Naive B cell (primary cell): ENCODE measurements around the gene MYH9. TPM values are rescaled to one million over a fixed set of nuclear protein-coding genes. Genes with fewer than 3 reads are reported as not detected.

Experiments used
- ATAC-seq, 2 donors: fragments of 150-1000 bp; cut with Tn5 transposase; 2 replicates each; pipeline ENCODE4 v1.10.0; 2021; ENCODE audit warnings: low read depth in 2 of 2, mild to moderate bottlenecking in 2 of 2, moderate library complexity in 2 of 2
- DNase-seq: peaks from one replicate; pipeline ENCODE4 v3.0.0; 2022
- H3K27ac Mint-ChIP-seq, 6 donors: one replicate each; pipeline ENCODE4 v1.8.0; 2020 to 2022; ENCODE audit warnings: mild to moderate bottlenecking in 6 of 6, mixed read lengths in 6 of 6, moderate library complexity in 5 of 6, inconsistent platforms in 2 of 6
- H3K27me3 Mint-ChIP-seq, 3 donors: one replicate each; pipeline ENCODE4 v1.8.0; 2021 to 2022; ENCODE audit warnings: mixed read lengths in 3 of 3, mild to moderate bottlenecking in 1 of 3
- H3K36me3 Mint-ChIP-seq, 2 donors: one replicate each; pipeline ENCODE4 v1.8.0; 2020 to 2022; ENCODE audit warnings: mixed read lengths in 2 of 2, inconsistent platforms in 1 of 2, mild to moderate bottlenecking in 1 of 2
- H3K4me1 Mint-ChIP-seq, 3 donors: one replicate each; pipeline ENCODE4 v1.8.0; 2020 to 2022; ENCODE audit warnings: mixed read lengths in 3 of 3, inconsistent platforms in 1 of 3, mild to moderate bottlenecking in 1 of 3, moderate library complexity in 1 of 3
- H3K4me3 Mint-ChIP-seq, 8 donors: one replicate each; pipeline ENCODE4 v1.8.0; 2020 to 2022; ENCODE audit warnings: mild to moderate bottlenecking in 8 of 8, mixed read lengths in 8 of 8, moderate library complexity in 8 of 8, inconsistent platforms in 2 of 8
- H3K9me3 Mint-ChIP-seq, 7 donors: one replicate each; pipeline ENCODE4 v1.8.0; 2020 to 2022; ENCODE audit warnings: mixed read lengths in 7 of 7, mild to moderate bottlenecking in 5 of 7, inconsistent platforms in 2 of 7, moderate library complexity in 1 of 7
- polyA plus RNA-seq, 6 donors: library from polyadenylated mRNA; unstranded; fragments of 300-500 nt; fragmentation: Illumina TruSeq; gene quantifications; one replicate each; pipeline ENCODE4 v1.2.3, GENCODE V29; 2021; ENCODE audit warnings: low read depth in 6 of 6

The MYH9 gene
- polyA plus RNA-seq, 6 donors from 2014 or later = 17.3 to 255 (median 64.5) TPM

GRCh38 chr22:36364255-36365019 lies 23.3 kb downstream of the MYH9 start:
- H3K4me1 Mint-ChIP-seq = peaks cover 75 to 94% (median 91%) of the 10 kb centered on the region in 3 donors
- no peak for DNase-seq
- no peaks in the 10 kb centered on the region for H3K9me3 Mint-ChIP-seq
- peak overlapping the region; percentile 80 to 92 (median 90) for H3K27ac Mint-ChIP-seq
- peak overlapping the region in 7 of 8 donors; percentile 61 to 77 (median 76) for H3K4me3 Mint-ChIP-seq
- H3K36me3 Mint-ChIP-seq = peaks cover 0 to under 1% of the 10 kb centered on the region in 2 donors
- H3K27me3 Mint-ChIP-seq = no peaks in the 10 kb centered on the region
- ATAC-seq = no peak

- Mint-ChIP-seq H3K9me3 (no peaks in the 10 kb centered on the region), H3K36me3 (peaks cover 0 to 8% of the 10 kb centered on the region in 2 donors), H3K4me3 (peak overlapping the region in 7 of 8 donors; percentile 65 to 82 (median 75)), H3K4me1 (peaks cover 76 to 94% (median 91%) of the 10 kb centered on the region in 3 donors), H3K27me3 (no peaks in the 10 kb centered on the region), H3K27ac (peak overlapping the region; percentile 80 to 95 (median 88))
- DNase-seq (no peak), ATAC-seq (no peak)
Observed at GRCh38 chr22:36363349-36363981, 24.3 kb downstream of the MYH9 start.

GRCh38 chr22:36362932-36363331 lies 24.8 kb downstream of the MYH9 start:
- no peak for ATAC-seq
- peaks cover 0 to 8% of the 10 kb centered on the region in 2 donors for H3K36me3 Mint-ChIP-seq
- H3K27me3 Mint-ChIP-seq = no peaks in the 10 kb centered on the region
- H3K27ac Mint-ChIP-seq = peak overlapping the region; percentile 83 to 95 (median 90)
- peak overlapping the region in 6 of 8 donors; percentile 65 to 82 (median 74) for H3K4me3 Mint-ChIP-seq
- peaks cover 75 to 94% (median 91%) of the 10 kb centered on the region in 3 donors for H3K4me1 Mint-ChIP-seq
- no peaks in the 10 kb centered on the region for H3K9me3 Mint-ChIP-seq
- no peak for DNase-seq

- Mint-ChIP-seq H3K4me3 (peak overlapping the region in 6 of 8 donors; percentile 42 to 79 (median 72)), H3K36me3 (peaks cover 0 to 8% of the 10 kb centered on the region in 2 donors), H3K9me3 (no peaks in the 10 kb centered on the region), H3K4me1 (peaks cover 78 to 95% (median 92%) of the 10 kb centered on the region in 3 donors), H3K27ac (peak overlapping the region in 5 of 6 donors; percentile 41 to 93 (median 83)), H3K27me3 (no peaks in the 10 kb centered on the region)
- DNase-seq (no peak), ATAC-seq (no peak)
Observed at GRCh38 chr22:36362075-36362474, 25.7 kb downstream of the MYH9 start.

GRCh38 chr22:36360871-36361383 lies 26.8 kb downstream of the MYH9 start:
- peaks cover 0 to 8% of the 10 kb centered on the region in 2 donors for H3K36me3 Mint-ChIP-seq
- peak overlapping the region in 5 of 6 donors; percentile 72 to 93 (median 83) for H3K27ac Mint-ChIP-seq
- peaks cover 81 to 96% (median 92%) of the 10 kb centered on the region in 3 donors for H3K4me1 Mint-ChIP-seq
- peak overlapping the region in 7 of 8 donors; percentile 5 to 85 (median 59) for H3K4me3 Mint-ChIP-seq
- no peaks in the 10 kb centered on the region for H3K9me3 Mint-ChIP-seq
- no peak for DNase-seq
- H3K27me3 Mint-ChIP-seq = no peaks in the 10 kb centered on the region
- no peak for ATAC-seq

GRCh38 chr22:36360011-36360410 lies 27.8 kb downstream of the MYH9 start:
- H3K27ac Mint-ChIP-seq = peak overlapping the region in 4 of 6 donors; percentile 23 to 97 (median 92)
- no peak for ATAC-seq
- H3K36me3 Mint-ChIP-seq = peaks cover 0 to 8% of the 10 kb centered on the region in 2 donors

GRCh38 chr22:36359470-36359996 lies 28.2 kb downstream of the MYH9 start:
- ATAC-seq = peak; percentile 2 to 4
- no peak for DNase-seq
- H3K27me3 Mint-ChIP-seq = no peaks in the 10 kb centered on the region
- H3K4me1 Mint-ChIP-seq = peaks cover 88 to 100% (median 98%) of the 10 kb centered on the region in 3 donors
- peak overlapping the region; percentile 19 to 97 (median 91) for H3K27ac Mint-ChIP-seq
- H3K9me3 Mint-ChIP-seq = no peaks in the 10 kb centered on the region
- peaks cover 0 to 8% of the 10 kb centered on the region in 2 donors for H3K36me3 Mint-ChIP-seq
- H3K4me3 Mint-ChIP-seq = peak overlapping the region; percentile 11 to 75 (median 68)

More at GRCh38 chr22:36360011-36360410, 27.8 kb downstream of the MYH9 start:
- Mint-ChIP-seq H3K4me3 (peak overlapping the region in 6 of 8 donors; percentile 58 to 79 (median 68)), H3K27me3 (no peaks in the 10 kb centered on the region), H3K9me3 (no peaks in the 10 kb centered on the region), H3K4me1 (peaks cover 88 to 100% (median 98%) of the 10 kb centered on the region in 3 donors)
- DNase-seq = no peak

GRCh38 chr22:36358533-36359469 lies 29.0 kb downstream of the MYH9 start:
- Mint-ChIP-seq H3K4me1 (peaks cover 81 to 100% (median 98%) of the 10 kb centered on the region in 3 donors), H3K27me3 (no peaks in the 10 kb centered on the region), H3K27ac (peak overlapping the region; percentile 24 to 97 (median 91)), H3K4me3 (peak overlapping the region; percentile 11 to 75 (median 68)), H3K9me3 (no peaks in the 10 kb centered on the region), H3K36me3 (peaks cover 0 to 8% of the 10 kb centered on the region in 2 donors)
- DNase-seq = peak; percentile 67
- peak; percentile 89 to 92 for ATAC-seq

GRCh38 chr22:36356708-36357624 lies 30.8 kb downstream of the MYH9 start:
- DNase-seq = no peak
- Mint-ChIP-seq H3K36me3 (peaks cover 0 to 8% of the 10 kb centered on the region in 2 donors), H3K27me3 (no peaks in the 10 kb centered on the region), H3K9me3 (no peaks in the 10 kb centered on the region), H3K4me1 (peaks cover 73 to 100% (median 98%) of the 10 kb centered on the region in 3 donors), H3K4me3 (peak overlapping the region in 7 of 8 donors; percentile 24 to 81 (median 50)), H3K27ac (peak overlapping the region; percentile 87 to 96 (median 92))
- ATAC-seq = no peak

GRCh38 chr22:36355894-36356293 lies 31.9 kb downstream of the MYH9 start:
- DNase-seq (no peak), ATAC-seq (no peak)
- no peaks in the 10 kb centered on the region for H3K9me3 Mint-ChIP-seq
- no peaks in the 10 kb centered on the region for H3K27me3 Mint-ChIP-seq
- peaks cover 0 to 8% of the 10 kb centered on the region in 2 donors for H3K36me3 Mint-ChIP-seq
- H3K27ac Mint-ChIP-seq = peak overlapping the region; percentile 80 to 99 (median 96)
- peaks cover 72 to 99% (median 97%) of the 10 kb centered on the region in 3 donors for H3K4me1 Mint-ChIP-seq
- H3K4me3 Mint-ChIP-seq = peak overlapping the region in 7 of 8 donors; percentile 12 to 86 (median 62)

- Mint-ChIP-seq H3K9me3 (no peaks in the 10 kb centered on the region), H3K27ac (peak overlapping the region; percentile 90 to 99 (median 96))
- ATAC-seq = no peak
Observed at GRCh38 chr22:36355362-36355761, 32.4 kb downstream of the MYH9 start.

More at GRCh38 chr22:36355362-36355761, 32.4 kb downstream of the MYH9 start:
- peak overlapping the region; percentile 8 to 87 (median 70) for H3K4me3 Mint-ChIP-seq
- DNase-seq = no peak
- no peaks in the 10 kb centered on the region for H3K27me3 Mint-ChIP-seq
- H3K4me1 Mint-ChIP-seq = peaks cover 74 to 99% (median 97%) of the 10 kb centered on the region in 3 donors
- H3K36me3 Mint-ChIP-seq = peaks cover 0 to 8% of the 10 kb centered on the region in 2 donors
